Kidney (tissue), 14 donors: ENCODE results near the gene DBNDD1. TPM values are rescaled to one million over a fixed set of nuclear protein-coding genes. Genes with fewer than 3 reads are reported as not detected.

Experiments used
- DNase-seq, 5 donors: peaks; one replicate each; pipeline ENCODE4 v3.0.0-alpha.2; 2013 to 2020
- FAIRE-seq: peaks from 2 replicates; lab custom pipeline; 2012; peaks lifted over from hg19 to GRCh38; lab: Jason Lieb, UNC
- H3K27ac ChIP-seq, 2 donors: one replicate each; pipeline ENCODE4 v1.7.0; 2013; ENCODE audit warnings: low read depth in 2 of 2, low read length in 2 of 2, inconsistent platforms in 1 of 2
- H3K27me3 ChIP-seq: one replicate; pipeline ENCODE4 v1.7.1; 2013; ENCODE audit warnings: low read length, inconsistent platforms; ENCODE audit not compliant: control insufficient read depth, insufficient read depth
- H3K36me3 ChIP-seq, 3 donors: one replicate each; pipeline versions ENCODE4 v1.7.0 to v1.7.1; 2013; ENCODE audit warnings: low read length in 3 of 3, control low read depth in 1 of 3, inconsistent platforms in 1 of 3; ENCODE audit not compliant: insufficient read depth in 3 of 3, control insufficient read depth in 2 of 3
- H3K4me1 ChIP-seq, 3 donors: one replicate each; pipeline versions ENCODE4 v1.7.0 to v1.7.1; 2013; ENCODE audit warnings: low read length in 3 of 3, inconsistent platforms in 1 of 3, low read depth in 1 of 3; ENCODE audit not compliant: control insufficient read depth in 2 of 3, insufficient read depth in 2 of 3
- H3K4me3 ChIP-seq, 3 donors: one replicate each; pipeline versions ENCODE4 v1.7.0 to v1.8.1; 2013; ENCODE audit warnings: low read length in 3 of 3, control low read depth in 1 of 3, inconsistent platforms in 1 of 3
- H3K9ac ChIP-seq, 3 donors: one replicate each; pipeline versions ENCODE4 v1.7.0 to v1.7.1; 2013; ENCODE audit warnings: low read length in 3 of 3, control low read depth in 1 of 3, inconsistent platforms in 1 of 3
- H3K9me3 ChIP-seq, 3 donors: one replicate each; pipeline versions ENCODE4 v1.7.0 to v1.7.1; 2013; ENCODE audit warnings: low read length in 3 of 3, control low read depth in 1 of 3, inconsistent platforms in 1 of 3; ENCODE audit not compliant: control insufficient read depth in 2 of 3, insufficient read depth in 1 of 3
- CTCF ChIP-seq: IDR thresholded peaks from 3 replicates; pipeline ENCODE4 v1.5.1; 2012; ENCODE audit warnings: mild to moderate bottlenecking, moderate library complexity, borderline replicate concordance; ENCODE audit not compliant: insufficient read depth; ENCODE audit errors: extremely low read depth
- intact Hi-C: fragments of 100-400 bp; cut with DNase I; formaldehyde crosslinking; loops from one replicate; pipeline ENCODE4 v1.11.1; 2022
- polyA plus RNA-seq: library from polyadenylated mRNA; stranded (reverse); fragments of 350-450 nt; fragmentation: Illumina TruSeq; extraction: RNeasy Lipid Tissue Mini Kit (QIAGEN cat#74804); gene quantifications from one replicate; pipeline ENCODE4 v1.2.3, GENCODE V29; 2014; ENCODE audit warnings: low read depth, low replicate concordance; ENCODE audit not compliant: insufficient read depth
- total RNA-seq: library from RNA; stranded (reverse); fragmentation: NEBNext Ultra II Directional; extraction: Animal tissue kit (Norgen Biotek cat#: 25700); gene quantifications from one replicate; pipeline ENCODE4 v1.2.1, GENCODE V29; 2021
- donor health status: control.
- donor health status: control.
- donor health status: control.
- donor health status: control.
- donor health status: control.
- donor health status: DM: yes; HTN: yes; CAD: no.
- donor health status: Normal renal cell carcinoma (clear cell type).

DBNDD1 gene
- total and polyA plus RNA-seq, 2 donors from 2014 or later = 15.1 to 16.3 TPM

- DNase-seq = no peak
- H3K9ac ChIP-seq = no peak overlapping the region
- H3K27ac ChIP-seq = no peak overlapping the region
- peaks cover 0 to 8% (median 2%) of the 10 kb centered on the region in 3 donors for H3K4me1 ChIP-seq
- FAIRE-seq = no peak
- H3K27me3 ChIP-seq = no peaks in the 10 kb centered on the region
- no peaks in the 10 kb centered on the region for H3K36me3 ChIP-seq
- no peak overlapping the region for H3K4me3 ChIP-seq
- TF ChIP-seq CTCF = no peak
- no peaks in the 10 kb centered on the region for H3K9me3 ChIP-seq
- intact Hi-C loops = no loop called here
Measured at GRCh38 chr16:90015586-90016338, 3.5 kb downstream of the DBNDD1 start.

- Histone ChIP-seq H3K4me1 (no peaks in the 10 kb centered on the region), H3K36me3 (no peaks in the 10 kb centered on the region), H3K4me3 (no peak overlapping the region), H3K27ac (no peak overlapping the region), H3K27me3 (no peaks in the 10 kb centered on the region), H3K9ac (no peak overlapping the region), H3K9me3 (no peaks in the 10 kb centered on the region)
- FAIRE-seq = no peak
- intact Hi-C loops = no loop called here
- TF ChIP-seq CTCF = no peak
- no peak for DNase-seq
Measured at GRCh38 chr16:90012991-90013745, 6.1 kb downstream of the DBNDD1 start.

- TF ChIP-seq CTCF = no peak
- intact Hi-C loops = no loop called here
- Histone ChIP-seq H3K4me3 (no peak overlapping the region), H3K9ac (no peak overlapping the region), H3K27ac (no peak overlapping the region), H3K36me3 (no peaks in the 10 kb centered on the region), H3K4me1 (no peaks in the 10 kb centered on the region), H3K27me3 (no peaks in the 10 kb centered on the region), H3K9me3 (no peaks in the 10 kb centered on the region)
- DNase-seq (no peak), FAIRE-seq (no peak)
Measured at GRCh38 chr16:90011908-90012501, 7.3 kb downstream of the DBNDD1 start.
